Measurements from ENCODE around the gene ADRA2A. TPM values are rescaled to one million over a fixed set of nuclear protein-coding genes. Genes with fewer than 3 reads are reported as not detected.
A peak's percentile ranks its signal among the peaks of the same experiment; 100 is the strongest.

The ADRA2A gene
- total RNA-seq, 2 donors from 2014 or later, result 6.6 to 7.7 TPM

DNA sequence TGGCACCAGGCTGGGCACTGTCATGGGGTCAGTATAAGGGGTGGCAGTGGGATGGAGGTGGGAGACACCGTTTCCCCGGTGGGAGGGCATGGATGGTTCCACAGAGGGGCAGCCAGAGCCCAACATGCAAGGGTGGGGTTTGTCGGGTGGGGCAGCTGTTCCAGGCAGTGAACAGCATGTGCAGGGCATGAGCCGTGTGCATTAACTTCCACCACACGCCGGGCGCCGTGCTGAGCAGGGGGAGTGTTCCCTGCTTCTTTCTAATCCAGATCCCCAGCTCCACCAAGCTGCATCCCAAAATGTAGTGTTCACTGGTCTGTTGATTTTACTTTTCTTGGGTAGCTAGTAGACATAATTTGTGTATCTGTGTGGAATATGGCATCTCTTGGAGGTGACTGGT is 29.3 kb downstream of the ADRA2A start:
- intact Hi-C loops (cut with DNase I), result no loop called here
- DNase-seq (ENCODE audit: low spot score), result no peak

- no peak for DNase-seq (ENCODE audit: low spot score)
- intact Hi-C loops (cut with DNase I), result no loop called here
Measured at GRCh38 chr10:111107023-111107422, 30.2 kb downstream of the ADRA2A start.

GRCh38 chr10:111107846-111108245 is 31.0 kb downstream of the ADRA2A start:
- intact Hi-C loops (cut with DNase I), result no loop called here
- DNase-seq (ENCODE audit: low spot score), result no peak

DNA sequence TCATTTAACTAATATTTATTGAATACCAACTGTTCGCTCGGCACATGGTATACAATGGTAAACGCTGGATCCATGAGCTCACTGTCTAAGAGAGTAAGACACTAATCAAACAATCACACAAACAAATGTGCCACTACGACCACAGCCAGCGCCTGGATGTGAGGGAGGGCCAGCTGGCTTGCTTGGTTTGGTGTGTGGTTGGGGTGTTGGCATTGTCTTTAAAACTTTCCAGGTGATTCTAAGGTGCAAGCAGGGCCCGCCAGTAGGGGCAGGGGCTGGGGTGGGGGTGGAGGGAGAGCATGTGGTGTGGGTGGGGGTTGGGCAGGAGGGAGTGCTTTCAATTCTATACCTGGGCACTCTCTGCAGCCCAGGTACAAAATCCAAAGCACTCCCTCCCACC is 31.6 kb downstream of the ADRA2A start:
- intact Hi-C loops (cut with DNase I), result no loop called here
- DNase-seq (ENCODE audit: low spot score), result no peak

DNA sequence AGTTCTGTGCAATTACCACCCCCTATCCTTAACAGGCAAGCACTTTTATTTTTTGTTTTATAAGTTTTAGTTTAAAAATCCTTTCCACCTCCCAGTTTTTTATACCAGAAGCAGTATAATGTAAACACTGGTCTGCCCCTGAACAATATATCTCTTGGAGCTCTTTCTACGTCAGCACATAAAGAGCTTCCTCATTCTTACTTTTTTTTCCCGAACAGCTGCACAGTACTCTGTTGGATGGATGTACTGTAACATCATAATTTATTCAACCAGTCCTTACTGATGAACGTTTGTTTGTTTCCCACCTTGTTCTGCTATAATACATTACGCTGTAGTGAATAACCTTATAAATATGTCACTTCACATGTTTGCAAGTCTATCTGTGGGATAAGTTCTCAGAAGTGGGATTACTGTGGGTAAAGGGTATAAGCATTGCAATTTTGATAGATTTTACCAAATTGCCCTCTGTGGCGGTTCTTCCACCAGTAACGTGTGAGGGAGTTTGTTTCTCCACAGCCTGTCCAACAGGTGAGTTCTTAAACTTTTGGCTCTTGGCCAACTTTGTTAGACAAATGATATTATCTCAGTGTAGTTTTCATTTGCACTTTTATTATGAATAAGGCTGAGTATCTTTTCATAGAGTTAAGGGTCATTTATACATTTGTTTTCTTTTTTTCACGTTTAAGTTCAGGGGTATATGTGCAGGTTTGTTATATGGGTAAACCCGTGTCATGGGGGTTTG is 32.8 kb downstream of the ADRA2A start:
- no peak for DNase-seq (ENCODE audit: low spot score)
- intact Hi-C loops (cut with DNase I), result loop anchor here in 1 of 2 donors (5.0 kb wide), 1 partner anchor 1768 kb away; no protein-coding TSS in a partner anchor

DNA sequence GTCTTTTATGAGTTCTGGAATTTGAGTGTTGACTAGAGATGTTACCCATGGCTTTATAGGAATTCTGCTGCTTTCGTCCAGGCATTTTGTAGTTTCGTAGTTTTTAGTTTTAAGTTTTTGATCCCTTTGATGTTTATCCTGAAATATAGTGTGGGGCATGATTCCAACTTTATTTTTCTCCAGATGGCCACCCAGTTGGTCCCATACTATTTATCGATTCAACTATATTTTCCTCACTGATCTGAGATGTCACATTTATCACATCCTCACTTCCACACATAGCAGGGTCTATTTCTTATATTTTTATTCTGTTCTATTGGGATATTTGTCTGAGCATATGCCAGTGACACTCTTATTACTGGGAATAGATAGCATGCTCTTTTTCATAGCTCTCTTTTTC is 33.9 kb downstream of the ADRA2A start:
- intact Hi-C loops (cut with DNase I), result loop anchor here in 1 of 2 donors (5.0 kb wide), 1 partner anchor 1767 kb away; no protein-coding TSS in a partner anchor
- no peak for DNase-seq (ENCODE audit: low spot score)

DNA sequence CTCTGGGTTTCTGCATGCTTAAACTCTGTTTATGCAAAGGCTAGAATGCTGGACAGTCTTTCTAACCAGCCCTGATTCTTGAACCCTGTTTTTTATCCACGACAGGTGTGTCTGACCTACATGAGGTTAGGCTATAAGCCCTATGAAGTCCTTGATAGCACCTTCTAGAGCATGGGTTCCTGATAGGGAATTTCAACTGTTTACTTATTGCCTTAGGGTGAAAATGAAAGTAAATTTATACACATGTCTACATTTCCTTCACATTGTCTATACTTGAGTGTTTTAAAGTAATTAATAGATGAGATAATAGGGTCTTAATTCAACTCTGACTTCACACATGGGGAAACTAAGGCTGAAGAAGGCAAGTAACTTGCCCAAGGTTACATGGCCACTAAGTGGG is 35.5 kb downstream of the ADRA2A start:
- DNase-seq (ENCODE audit: low spot score), result no peak
- intact Hi-C loops (cut with DNase I), result loop anchor here in 1 of 2 donors (5.0 kb wide), 1 partner anchor 1765 kb away; no protein-coding TSS in a partner anchor

GRCh38 chr10:111113238-111113960 is 36.6 kb downstream of the ADRA2A start:
- DNase-seq (ENCODE audit: low spot score), result no peak
- intact Hi-C loops (cut with DNase I), result loop anchor here in 1 of 2 donors (5.0 kb wide), 1 partner anchor 1764 kb away; no protein-coding TSS in a partner anchor

DNA sequence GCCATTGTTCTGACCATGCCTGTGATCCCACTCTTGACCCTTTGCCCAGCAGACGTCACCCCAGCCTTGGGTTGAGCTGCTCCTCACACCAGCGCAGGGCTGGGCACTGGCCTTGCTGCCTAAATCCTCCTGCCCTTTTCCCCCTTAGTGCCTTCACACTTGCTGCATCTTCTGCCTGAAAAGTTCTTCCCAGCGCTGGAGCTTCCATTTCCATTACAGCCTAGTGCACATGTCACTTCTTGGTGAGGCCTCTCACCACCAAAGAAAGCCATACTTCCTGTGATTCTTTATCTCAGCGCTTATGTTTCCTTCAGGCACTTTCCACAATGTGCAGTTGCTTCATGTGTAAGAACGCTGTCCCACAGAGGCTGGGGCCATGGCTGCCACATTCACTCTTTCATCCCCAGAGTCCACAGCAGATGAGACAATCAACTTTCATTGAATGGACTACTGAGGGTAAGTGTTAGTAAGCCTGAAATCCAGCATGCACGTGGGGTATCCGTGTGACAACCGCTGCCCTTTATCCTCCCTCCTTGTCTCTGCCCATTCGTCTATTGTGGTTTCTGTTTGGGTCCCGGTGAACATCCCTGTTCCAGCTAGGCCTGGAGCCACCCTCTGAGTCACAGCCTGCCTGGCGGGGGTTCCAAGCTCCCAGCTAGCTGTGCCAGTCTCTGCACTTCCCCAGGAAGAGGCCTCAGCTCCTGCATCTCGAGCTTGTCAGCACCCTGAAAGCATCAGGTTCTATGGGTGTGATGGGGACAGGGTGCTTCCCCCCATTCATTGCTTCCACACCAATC is 37.3 kb downstream of the ADRA2A start:
- peak; percentile 86 for DNase-seq (ENCODE audit: low spot score)

GRCh38 chr10:111114758-111115500 is 38.1 kb downstream of the ADRA2A start:
- no peak for DNase-seq (ENCODE audit: low spot score)
- intact Hi-C loops (cut with DNase I), result loop anchor here in 1 of 2 donors (5.0 kb wide), 1 partner anchor 1762 kb away; no protein-coding TSS in a partner anchor

More for the DNA sequence above, 37.3 kb downstream of the ADRA2A start:
- intact Hi-C loops (cut with DNase I), result loop anchor here in 1 of 2 donors (5.0 kb wide), 1 partner anchor 1763 kb away; no protein-coding TSS in a partner anchor

DNA sequence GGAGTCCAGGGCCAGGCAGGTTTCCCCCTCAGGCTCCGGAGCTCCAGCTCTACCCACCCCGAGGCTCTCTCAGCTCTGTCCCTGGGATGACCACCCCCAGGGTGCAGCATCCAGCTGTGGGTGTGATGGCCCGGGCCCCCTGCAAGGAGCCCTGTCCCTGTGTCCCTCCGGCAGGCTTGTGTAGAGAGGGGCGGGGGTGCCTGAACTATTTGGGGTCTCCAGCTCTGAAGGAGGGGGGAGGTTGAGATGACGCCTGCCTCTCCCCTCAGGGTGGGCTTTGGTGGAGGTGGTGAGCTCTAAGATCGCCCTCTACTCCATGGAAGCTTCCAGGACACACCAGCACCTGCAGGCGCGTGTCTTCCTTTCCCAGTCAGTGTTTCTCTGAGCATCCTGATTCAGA is 39.4 kb downstream of the ADRA2A start:
- intact Hi-C loops (cut with DNase I), result no loop called here
- no peak for DNase-seq (ENCODE audit: low spot score)

DNA sequence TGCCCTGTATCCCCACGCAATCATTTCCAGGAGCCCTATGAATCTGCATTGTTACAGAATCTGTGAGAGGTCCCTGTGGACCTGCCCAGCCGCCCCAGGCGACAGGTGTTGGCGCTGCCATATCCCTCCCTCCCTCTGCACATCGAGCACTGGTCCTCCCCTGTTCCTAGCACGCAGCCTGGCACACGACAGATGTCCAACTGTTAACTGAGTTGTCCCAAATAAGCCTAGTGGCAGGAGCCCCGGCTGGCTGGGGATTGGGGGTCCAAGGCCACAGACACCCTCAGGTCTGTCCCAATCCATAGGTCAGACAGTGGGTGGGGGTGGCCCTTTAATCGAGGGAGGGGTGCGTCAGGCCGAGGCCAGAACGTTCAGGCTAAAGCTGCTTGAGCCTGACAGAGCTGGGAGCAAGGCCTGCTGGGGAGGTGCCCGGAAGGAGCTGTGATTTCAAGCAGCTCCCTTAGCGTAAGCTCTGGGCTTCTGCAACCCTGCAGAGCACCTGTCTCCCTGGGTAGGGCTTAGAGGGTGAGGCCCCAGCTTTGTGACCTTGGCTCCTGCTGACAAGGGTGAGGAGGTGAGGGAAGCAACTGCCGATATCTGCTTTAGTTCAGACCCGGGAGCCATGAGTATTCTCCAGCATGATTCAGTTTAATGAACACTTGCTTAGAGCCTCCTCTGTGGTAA is 40.1 kb downstream of the ADRA2A start:
- DNase-seq (ENCODE audit: low spot score), result no peak
- intact Hi-C loops (cut with DNase I), result no loop called here

GRCh38 chr10:111117528-111118277 is 40.9 kb downstream of the ADRA2A start:
- intact Hi-C loops (cut with DNase I), result no loop called here
- no peak for DNase-seq (ENCODE audit: low spot score)

- no peak for DNase-seq (ENCODE audit: low spot score)
- intact Hi-C loops (cut with DNase I), result no loop called here
Measured at GRCh38 chr10:111118758-111119157, 41.9 kb downstream of the ADRA2A start.

- intact Hi-C loops (cut with DNase I), result no loop called here
- DNase-seq (ENCODE audit: low spot score), result no peak
Measured at GRCh38 chr10:111119637-111120036, 42.8 kb downstream of the ADRA2A start.

GRCh38 chr10:111122127-111122526 is 45.3 kb downstream of the ADRA2A start:
- intact Hi-C loops (cut with DNase I), result no loop called here
- no peak for DNase-seq (ENCODE audit: low spot score)

GRCh38 chr10:111123883-111124282 is 47.1 kb downstream of the ADRA2A start:
- intact Hi-C loops (cut with DNase I), result no loop called here
- DNase-seq (ENCODE audit: low spot score), result no peak

GRCh38 chr10:111125102-111125501 is 48.3 kb downstream of the ADRA2A start:
- intact Hi-C loops (cut with DNase I), result no loop called here

More at GRCh38 chr10:111125102-111125501, 48.3 kb downstream of the ADRA2A start:
- no peak for DNase-seq (ENCODE audit: low spot score)
